ENCODE measurements around the gene COPS8. TPM values are rescaled to one million over a fixed set of nuclear protein-coding genes. Genes with fewer than 3 reads are reported as not detected.

Gene COPS8
- total RNA-seq, 2 donors from 2014 or later, result 37.3 to 48.4 TPM

DNA sequence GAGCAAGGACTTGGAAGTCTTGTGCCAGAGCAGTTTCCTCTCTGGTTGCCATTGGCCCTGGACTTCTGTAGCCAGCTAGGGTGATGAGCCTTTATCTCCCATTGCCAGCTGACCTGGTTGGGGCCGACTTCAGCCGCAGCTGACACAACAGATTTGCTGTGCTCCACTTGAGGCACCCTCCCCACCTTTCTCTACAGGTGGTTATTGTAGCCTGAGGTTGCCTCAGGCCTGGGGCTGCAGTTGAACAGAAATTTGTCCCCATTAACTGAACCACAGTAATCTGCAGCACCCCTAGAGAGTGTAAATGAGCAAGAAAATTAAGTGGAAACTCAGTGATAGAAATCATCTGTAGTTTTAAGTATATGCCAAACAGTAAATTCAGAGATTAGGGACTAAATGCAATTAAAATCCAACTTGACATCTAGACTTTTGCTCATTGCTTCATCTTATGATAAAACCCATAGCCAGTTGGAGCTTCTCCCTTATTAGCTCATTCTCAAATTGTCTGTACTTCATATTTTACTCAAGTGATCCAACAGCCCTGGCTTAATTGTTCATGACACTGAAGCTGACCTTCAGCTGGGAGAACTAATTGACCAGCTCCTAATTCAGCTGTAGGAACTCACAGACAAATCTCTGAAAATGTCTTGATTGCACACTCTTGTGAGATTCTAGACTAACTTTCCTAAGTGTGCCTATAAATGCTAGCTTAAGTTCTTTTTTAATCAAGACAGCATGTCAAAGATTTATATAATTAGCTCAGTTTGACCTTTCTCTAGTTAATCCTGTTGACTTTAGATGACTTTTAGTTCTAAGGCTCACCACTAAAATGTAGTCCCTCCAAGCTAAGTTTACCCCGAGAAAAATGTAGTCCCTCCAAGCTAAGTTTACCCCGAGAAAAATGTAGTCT lies 48.9 kb downstream of the COPS8 start:
- H3K36me3 Mint-ChIP-seq (ENCODE audit: insufficient read depth in 2 of 2), result no peaks in the 10 kb centered on the region
- no peak overlapping the region for H3K4me3 Mint-ChIP-seq
- DNase-seq, result no peak
- no peak for ATAC-seq (replicated peaks in 1 of 2)
- no peaks in the 10 kb centered on the region for H3K9me3 Mint-ChIP-seq
- H3K27me3 Mint-ChIP-seq (ENCODE audit: low read depth), result no peaks in the 10 kb centered on the region
- H3K27ac Mint-ChIP-seq, result no peak overlapping the region
- no peaks in the 10 kb centered on the region for H3K4me1 Mint-ChIP-seq (ENCODE audit: low read depth)

DNA sequence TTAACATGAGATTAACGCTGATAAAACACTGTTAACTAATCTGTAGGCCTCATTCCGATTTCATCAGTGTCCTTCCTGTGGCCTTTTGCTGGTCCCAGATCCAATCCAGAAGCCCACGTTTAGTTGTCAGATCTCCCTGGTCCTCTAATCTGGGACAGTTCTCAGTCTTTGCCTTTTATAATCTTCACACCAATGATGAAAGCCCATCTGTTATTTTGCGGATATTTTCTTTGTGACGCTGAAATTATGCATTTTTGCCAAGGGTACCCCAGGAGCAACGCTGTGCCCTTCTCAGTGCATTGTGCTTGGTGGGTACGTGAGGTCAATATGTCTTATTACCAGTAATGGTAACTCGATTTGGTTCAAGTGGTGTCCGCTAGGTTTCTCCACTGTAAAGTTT lies 51.1 kb downstream of the COPS8 start:
- Mint-ChIP-seq H3K36me3 (ENCODE audit: insufficient read depth in 2 of 2) (no peaks in the 10 kb centered on the region), H3K9me3 (no peaks in the 10 kb centered on the region), H3K27ac (no peak overlapping the region), H3K27me3 (ENCODE audit: low read depth) (no peaks in the 10 kb centered on the region), H3K4me1 (ENCODE audit: low read depth) (no peaks in the 10 kb centered on the region), H3K4me3 (no peak overlapping the region)
- DNase-seq (no peak), ATAC-seq (replicated peaks in 1 of 2) (no peak)

DNA sequence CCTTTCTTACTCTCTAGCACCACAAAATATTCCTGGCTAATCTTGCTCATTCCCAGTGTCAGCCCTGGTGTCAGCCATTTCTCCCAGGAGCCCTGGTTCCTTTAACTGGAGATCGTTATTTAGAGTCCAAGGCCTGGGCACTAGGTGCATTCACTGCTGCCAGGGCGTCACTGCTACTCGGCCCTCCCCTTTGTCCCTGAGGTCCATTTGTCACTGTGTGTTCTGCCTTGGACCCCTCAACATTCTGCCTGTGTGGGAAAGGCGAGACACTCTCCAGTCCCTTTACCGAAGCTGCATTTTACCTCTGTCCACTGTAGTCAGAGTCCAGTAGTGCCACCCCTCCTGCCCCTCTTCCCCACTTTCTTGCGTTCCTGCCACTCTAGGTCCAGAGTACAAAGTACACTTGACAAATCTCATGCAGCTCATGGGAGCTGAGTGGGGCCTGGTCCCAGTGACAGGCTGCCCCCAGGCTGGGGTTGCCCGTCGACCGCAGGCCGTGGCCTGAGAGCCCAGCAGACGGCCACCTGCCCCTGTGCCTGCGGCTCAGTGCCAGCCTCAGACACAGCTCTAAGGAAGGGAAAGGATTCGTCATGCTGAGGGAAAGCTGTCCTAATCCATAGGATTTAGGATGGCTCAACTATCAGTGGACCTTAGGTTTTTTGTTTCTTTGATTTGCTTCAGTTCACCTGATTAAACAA lies 52.1 kb downstream of the COPS8 start:
- Mint-ChIP-seq H3K27me3 (ENCODE audit: low read depth) (no peaks in the 10 kb centered on the region), H3K27ac (no peak overlapping the region), H3K36me3 (ENCODE audit: insufficient read depth in 2 of 2) (no peaks in the 10 kb centered on the region), H3K4me1 (ENCODE audit: low read depth) (no peaks in the 10 kb centered on the region), H3K4me3 (no peak overlapping the region), H3K9me3 (no peaks in the 10 kb centered on the region)
- ATAC-seq (replicated peaks in 1 of 2) (no peak), DNase-seq (no peak)

DNA sequence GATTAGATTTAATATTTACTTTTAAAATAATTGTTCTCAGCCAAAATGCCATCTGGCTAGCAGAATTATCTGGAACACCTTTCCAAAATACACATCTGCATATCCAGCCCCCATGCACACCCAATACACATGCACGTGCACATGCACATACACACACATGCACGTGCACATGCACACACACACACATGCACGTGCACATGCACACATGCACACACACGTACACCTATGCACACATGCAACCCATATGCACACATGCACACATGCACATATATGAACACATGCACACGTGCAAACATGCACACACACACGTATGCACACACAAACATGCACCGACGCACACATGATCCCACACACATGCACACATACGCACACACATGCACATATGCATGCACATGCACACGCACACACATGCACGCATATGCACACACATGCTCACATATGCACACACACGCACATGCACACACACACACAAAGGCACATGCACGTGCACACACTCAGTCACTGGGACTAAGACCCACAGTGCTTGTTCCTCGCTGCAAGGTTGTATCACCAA lies 53.5 kb downstream of the COPS8 start:
- H3K27me3 Mint-ChIP-seq (ENCODE audit: low read depth), result peaks cover 6% of the 10 kb centered on the region
- no peak overlapping the region for H3K27ac Mint-ChIP-seq
- H3K36me3 Mint-ChIP-seq (ENCODE audit: insufficient read depth in 2 of 2), result no peaks in the 10 kb centered on the region
- DNase-seq, result no peak
- ATAC-seq (replicated peaks in 1 of 2), result no peak
- H3K4me3 Mint-ChIP-seq, result no peak overlapping the region
- no peaks in the 10 kb centered on the region for H3K4me1 Mint-ChIP-seq (ENCODE audit: low read depth)
- peaks cover 0 to 2% of the 10 kb centered on the region in 2 donors for H3K9me3 Mint-ChIP-seq

GRCh38 chr2:237140689-237141285 lies 55.1 kb downstream of the COPS8 start:
- ATAC-seq (replicated peaks in 1 of 2) (no peak), DNase-seq (no peak)
- H3K36me3 Mint-ChIP-seq (ENCODE audit: insufficient read depth in 2 of 2), result peaks cover 2 to 4% of the 10 kb centered on the region in 2 donors
- H3K27me3 Mint-ChIP-seq (ENCODE audit: low read depth), result peaks cover 12% of the 10 kb centered on the region
- no peaks in the 10 kb centered on the region for H3K4me1 Mint-ChIP-seq (ENCODE audit: low read depth)
- H3K27ac Mint-ChIP-seq, result no peak overlapping the region
- no peak overlapping the region for H3K4me3 Mint-ChIP-seq
- peaks cover 0 to 4% of the 10 kb centered on the region in 2 donors for H3K9me3 Mint-ChIP-seq

DNA sequence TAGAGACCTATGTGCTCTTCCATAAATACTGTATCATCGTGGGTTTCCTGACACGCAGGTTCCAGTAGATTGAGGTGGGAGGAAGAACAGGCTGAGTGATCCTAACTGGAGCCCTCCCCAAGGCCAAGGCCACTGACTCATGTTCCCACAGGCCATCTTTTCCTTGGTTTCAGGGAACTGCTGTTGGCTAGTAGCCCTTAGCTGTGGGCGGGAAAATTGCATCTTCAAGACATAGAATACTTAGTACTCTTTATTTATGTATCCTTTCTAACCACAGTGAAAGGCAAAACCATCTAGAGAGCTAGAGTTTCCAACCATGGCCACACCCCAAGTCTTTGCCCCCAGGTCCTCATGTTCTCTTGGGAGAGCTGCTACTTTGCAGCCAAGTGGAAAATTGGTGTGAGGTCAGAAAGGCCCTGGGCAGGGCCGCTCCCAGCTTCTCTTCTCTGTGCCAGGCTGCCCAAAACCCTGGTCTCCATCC lies 55.9 kb downstream of the COPS8 start:
- H3K36me3 Mint-ChIP-seq (ENCODE audit: insufficient read depth in 2 of 2), result peaks cover 7 to 8% of the 10 kb centered on the region in 2 donors
- no peaks in the 10 kb centered on the region for H3K4me1 Mint-ChIP-seq (ENCODE audit: low read depth)

GRCh38 chr2:237143118-237143517 lies 57.4 kb downstream of the COPS8 start:
- ATAC-seq (replicated peaks in 1 of 2), result no peak
- H3K9me3 Mint-ChIP-seq, result peaks cover 4 to 10% of the 10 kb centered on the region in 2 donors
- DNase-seq, result no peak
- peaks cover 8 to 12% of the 10 kb centered on the region in 2 donors for H3K36me3 Mint-ChIP-seq (ENCODE audit: insufficient read depth in 2 of 2)
- H3K4me3 Mint-ChIP-seq, result no peak overlapping the region
- no peaks in the 10 kb centered on the region for H3K4me1 Mint-ChIP-seq (ENCODE audit: low read depth)
- no peak overlapping the region for H3K27ac Mint-ChIP-seq
- peaks cover 12% of the 10 kb centered on the region for H3K27me3 Mint-ChIP-seq (ENCODE audit: low read depth)

More for the DNA sequence above, 55.9 kb downstream of the COPS8 start:
- Mint-ChIP-seq H3K27me3 (ENCODE audit: low read depth) (peaks cover 12% of the 10 kb centered on the region), H3K27ac (no peak overlapping the region), H3K9me3 (peaks cover 3 to 8% of the 10 kb centered on the region in 2 donors), H3K4me3 (no peak overlapping the region)
- no peak for DNase-seq
- no peak for ATAC-seq (replicated peaks in 1 of 2)

DNA sequence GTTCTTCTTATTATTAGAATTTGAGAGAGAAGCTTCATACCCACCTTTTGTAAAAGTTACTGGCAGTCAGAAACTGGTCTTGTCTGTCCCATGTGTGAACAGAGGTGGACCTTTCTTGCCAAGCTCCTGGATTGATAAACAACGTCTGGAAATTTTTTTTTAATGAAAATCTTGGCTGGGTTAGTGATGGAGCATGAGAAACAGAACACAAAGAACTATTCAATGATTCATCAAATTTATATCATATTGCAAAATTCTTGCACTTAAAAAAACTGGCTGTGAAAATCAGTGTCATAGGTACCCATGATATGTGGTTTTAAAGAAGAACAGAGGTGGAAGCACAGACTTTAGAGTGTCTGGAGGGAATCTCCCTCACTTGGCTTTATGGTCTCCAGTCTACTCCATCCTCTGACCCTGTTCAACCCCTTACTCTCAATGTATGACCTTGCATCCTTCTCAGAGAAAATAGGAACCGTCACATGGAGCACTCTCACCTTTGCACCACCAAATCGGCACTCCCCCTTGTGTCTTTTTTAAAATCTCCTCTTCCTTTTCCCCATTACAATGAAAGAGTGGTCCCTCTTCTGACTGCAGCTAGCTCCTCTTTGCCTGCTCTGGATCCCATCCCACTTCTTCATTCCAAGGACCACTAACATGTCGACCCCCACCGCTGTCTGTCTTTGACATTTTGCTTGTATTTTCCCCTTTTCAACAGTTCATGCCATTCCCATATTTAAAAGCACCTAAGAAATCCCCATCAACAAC lies 58.2 kb downstream of the COPS8 start:
- Mint-ChIP-seq H3K4me3 (no peak overlapping the region), H3K4me1 (ENCODE audit: low read depth) (peaks cover under 1% of the 10 kb centered on the region), H3K36me3 (ENCODE audit: insufficient read depth in 2 of 2) (peaks cover 12 to 14% of the 10 kb centered on the region in 2 donors), H3K27me3 (ENCODE audit: low read depth) (peaks cover 12% of the 10 kb centered on the region), H3K27ac (no peak overlapping the region), H3K9me3 (peaks cover 5 to 12% of the 10 kb centered on the region in 2 donors)
- DNase-seq (no peak), ATAC-seq (replicated peaks in 1 of 2) (no peak)

GRCh38 chr2:237144516-237144915 lies 58.8 kb downstream of the COPS8 start:
- no peak overlapping the region for H3K4me3 Mint-ChIP-seq
- peaks cover 12% of the 10 kb centered on the region for H3K27me3 Mint-ChIP-seq (ENCODE audit: low read depth)
- H3K27ac Mint-ChIP-seq, result no peak overlapping the region
- ATAC-seq (replicated peaks in 1 of 2) (no peak), DNase-seq (no peak)
- peaks cover 12 to 14% of the 10 kb centered on the region in 2 donors for H3K36me3 Mint-ChIP-seq (ENCODE audit: insufficient read depth in 2 of 2)
- H3K4me1 Mint-ChIP-seq (ENCODE audit: low read depth), result peaks cover 7% of the 10 kb centered on the region
- peaks cover 5 to 12% of the 10 kb centered on the region in 2 donors for H3K9me3 Mint-ChIP-seq

DNA sequence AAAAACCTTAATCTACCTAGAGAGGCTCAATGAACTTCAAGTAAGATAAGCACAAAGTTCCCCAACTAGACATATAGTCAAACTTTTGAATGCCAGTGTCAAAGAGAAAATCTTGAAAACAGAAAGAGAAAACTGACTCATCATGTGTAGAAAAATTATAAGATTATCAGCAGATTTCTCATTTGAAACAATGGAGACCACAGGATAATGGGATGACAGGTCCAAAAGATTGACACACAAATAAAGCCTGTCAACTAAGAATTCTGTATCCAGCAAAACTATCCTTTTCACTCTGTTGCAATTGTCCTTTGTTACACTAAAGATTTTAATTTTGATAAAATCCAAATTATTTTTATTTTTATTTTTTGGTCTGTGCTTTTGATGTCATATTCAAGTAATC lies 61.6 kb downstream of the COPS8 start:
- ATAC-seq (replicated peaks in 1 of 2) (no peak), DNase-seq (no peak)
- Mint-ChIP-seq H3K27me3 (ENCODE audit: low read depth) (peaks cover 21% of the 10 kb centered on the region), H3K9me3 (peaks cover 5 to 12% of the 10 kb centered on the region in 2 donors), H3K27ac (no peak overlapping the region), H3K4me1 (ENCODE audit: low read depth) (peaks cover 13% of the 10 kb centered on the region), H3K36me3 (ENCODE audit: insufficient read depth in 2 of 2) (peaks cover 12 to 14% of the 10 kb centered on the region in 2 donors), H3K4me3 (no peak overlapping the region)

DNA sequence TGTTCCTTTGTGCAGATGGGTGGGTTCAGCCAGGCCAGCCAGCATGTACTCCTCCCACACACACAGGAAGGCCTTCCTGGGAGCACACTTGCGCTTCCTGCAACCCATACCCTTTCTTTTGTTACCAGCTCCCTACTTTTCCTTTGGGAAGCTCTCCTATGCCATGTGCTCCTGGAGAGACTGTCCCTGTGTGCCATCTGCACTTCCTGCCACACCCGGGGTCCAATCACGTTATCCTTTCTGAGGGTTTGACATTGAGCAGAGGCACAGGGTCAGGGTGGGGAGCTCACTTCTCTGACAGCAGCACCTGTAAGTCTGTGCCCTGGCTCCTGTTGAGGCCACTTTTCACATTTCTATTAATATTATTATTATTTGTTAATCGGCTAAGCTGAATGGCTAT lies 62.9 kb downstream of the COPS8 start:
- H3K4me3 Mint-ChIP-seq, result no peak overlapping the region
- no peak overlapping the region for H3K27ac Mint-ChIP-seq
- H3K27me3 Mint-ChIP-seq (ENCODE audit: low read depth), result peaks cover 21% of the 10 kb centered on the region
- H3K9me3 Mint-ChIP-seq, result peaks cover 5 to 12% of the 10 kb centered on the region in 2 donors
- peaks cover 13% of the 10 kb centered on the region for H3K4me1 Mint-ChIP-seq (ENCODE audit: low read depth)
- peaks cover 12 to 14% of the 10 kb centered on the region in 2 donors for H3K36me3 Mint-ChIP-seq (ENCODE audit: insufficient read depth in 2 of 2)
- no peak for ATAC-seq (replicated peaks in 1 of 2)
- DNase-seq, result no peak

GRCh38 chr2:237149425-237149824 lies 63.7 kb downstream of the COPS8 start:
- DNase-seq (peak; percentile 63 to 73), ATAC-seq (replicated peaks in 1 of 2) (peak; percentile 95 to 98)
- H3K27ac Mint-ChIP-seq, result no peak overlapping the region

More at GRCh38 chr2:237149425-237149824, 63.7 kb downstream of the COPS8 start:
- H3K4me1 Mint-ChIP-seq (ENCODE audit: low read depth), result peaks cover 21% of the 10 kb centered on the region
- peaks cover 13% of the 10 kb centered on the region for H3K27me3 Mint-ChIP-seq (ENCODE audit: low read depth)
- peak overlapping the region in 1 of 2 donors; percentile 5 for H3K4me3 Mint-ChIP-seq
- H3K9me3 Mint-ChIP-seq, result peaks cover 5 to 10% of the 10 kb centered on the region in 2 donors
- H3K36me3 Mint-ChIP-seq (ENCODE audit: insufficient read depth in 2 of 2), result peaks cover 12 to 14% of the 10 kb centered on the region in 2 donors
